ENCODE measurements around the gene CACNA1B.

The CACNA1B gene

DNA sequence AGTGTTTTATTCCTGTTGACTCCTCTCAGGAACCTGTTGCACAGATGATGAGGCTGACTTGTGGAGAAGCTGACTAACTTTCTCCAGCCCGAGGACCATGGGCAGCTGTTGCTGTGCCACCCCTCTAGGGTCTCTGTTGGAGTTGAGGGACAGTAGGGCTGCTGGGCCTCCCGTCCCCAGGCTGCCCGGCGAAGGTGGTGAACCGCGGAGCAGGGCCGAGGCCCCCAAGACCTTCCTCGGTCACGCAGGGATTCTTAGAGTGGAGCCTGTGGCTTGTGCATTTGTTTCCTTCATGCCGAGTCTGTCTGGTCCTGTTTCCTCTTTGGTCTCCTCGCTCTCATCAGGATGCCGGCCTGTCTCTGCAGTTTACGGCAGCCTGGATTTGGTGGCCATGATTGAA lies 40.2 kb downstream of the CACNA1B start:
- H3K27me3 ChIP-seq (ENCODE audit: insufficient read depth, low read length, poor library complexity): no peaks in the 10 kb centered on the region
- H3K27ac ChIP-seq (ENCODE audit: low read length): no peak overlapping the region
- no peaks in the 10 kb centered on the region for H3K79me2 ChIP-seq (ENCODE audit: insufficient read depth, low read length)
- no peaks in the 10 kb centered on the region for H4K20me1 ChIP-seq (ENCODE audit: insufficient read depth, low read length)
- H2AFZ ChIP-seq (ENCODE audit: low read depth, low read length): no peak overlapping the region
- no peaks in the 10 kb centered on the region for H3K9me3 ChIP-seq (ENCODE audit: insufficient read depth, low read length, severe bottlenecking)
- H3K4me2 ChIP-seq (ENCODE audit: insufficient read depth, low read length): no peak overlapping the region
- H3K4me1 ChIP-seq (ENCODE audit: insufficient read depth, low read length): no peaks in the 10 kb centered on the region
- no peak for ATAC-seq (ENCODE audit: insufficient read depth, low read depth)
- no peak overlapping the region for H3K9ac ChIP-seq (ENCODE audit: low read depth, low read length)
- H3K36me3 ChIP-seq (ENCODE audit: insufficient read depth, low read length): no peaks in the 10 kb centered on the region
- TF ChIP-seq EZH2 (IDR thresholded peaks at IDR 0.05; ENCODE audit: borderline replicate concordance, low read depth, low read length, severe bottlenecking): no peak
- TF ChIP-seq, protein P1, sequence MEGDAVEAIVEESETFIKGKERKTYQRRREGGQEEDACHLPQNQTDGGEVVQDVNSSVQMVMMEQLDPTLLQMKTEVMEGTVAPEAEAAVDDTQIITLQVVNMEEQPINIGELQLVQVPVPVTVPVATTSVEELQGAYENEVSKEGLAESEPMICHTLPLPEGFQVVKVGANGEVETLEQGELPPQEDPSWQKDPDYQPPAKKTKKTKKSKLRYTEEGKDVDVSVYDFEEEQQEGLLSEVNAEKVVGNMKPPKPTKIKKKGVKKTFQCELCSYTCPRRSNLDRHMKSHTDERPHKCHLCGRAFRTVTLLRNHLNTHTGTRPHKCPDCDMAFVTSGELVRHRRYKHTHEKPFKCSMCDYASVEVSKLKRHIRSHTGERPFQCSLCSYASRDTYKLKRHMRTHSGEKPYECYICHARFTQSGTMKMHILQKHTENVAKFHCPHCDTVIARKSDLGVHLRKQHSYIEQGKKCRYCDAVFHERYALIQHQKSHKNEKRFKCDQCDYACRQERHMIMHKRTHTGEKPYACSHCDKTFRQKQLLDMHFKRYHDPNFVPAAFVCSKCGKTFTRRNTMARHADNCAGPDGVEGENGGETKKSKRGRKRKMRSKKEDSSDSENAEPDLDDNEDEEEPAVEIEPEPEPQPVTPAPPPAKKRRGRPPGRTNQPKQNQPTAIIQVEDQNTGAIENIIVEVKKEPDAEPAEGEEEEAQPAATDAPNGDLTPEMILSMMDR (IDR thresholded peaks at IDR 0.05; ENCODE audit: borderline replicate concordance, extremely low read depth, low read length, poor library complexity, severe bottlenecking): no peak
- DNase-seq: no peak
- no peak overlapping the region for H3K4me3 ChIP-seq (ENCODE audit: low read depth in 1 of 2, low read length in 2 of 2)

DNA sequence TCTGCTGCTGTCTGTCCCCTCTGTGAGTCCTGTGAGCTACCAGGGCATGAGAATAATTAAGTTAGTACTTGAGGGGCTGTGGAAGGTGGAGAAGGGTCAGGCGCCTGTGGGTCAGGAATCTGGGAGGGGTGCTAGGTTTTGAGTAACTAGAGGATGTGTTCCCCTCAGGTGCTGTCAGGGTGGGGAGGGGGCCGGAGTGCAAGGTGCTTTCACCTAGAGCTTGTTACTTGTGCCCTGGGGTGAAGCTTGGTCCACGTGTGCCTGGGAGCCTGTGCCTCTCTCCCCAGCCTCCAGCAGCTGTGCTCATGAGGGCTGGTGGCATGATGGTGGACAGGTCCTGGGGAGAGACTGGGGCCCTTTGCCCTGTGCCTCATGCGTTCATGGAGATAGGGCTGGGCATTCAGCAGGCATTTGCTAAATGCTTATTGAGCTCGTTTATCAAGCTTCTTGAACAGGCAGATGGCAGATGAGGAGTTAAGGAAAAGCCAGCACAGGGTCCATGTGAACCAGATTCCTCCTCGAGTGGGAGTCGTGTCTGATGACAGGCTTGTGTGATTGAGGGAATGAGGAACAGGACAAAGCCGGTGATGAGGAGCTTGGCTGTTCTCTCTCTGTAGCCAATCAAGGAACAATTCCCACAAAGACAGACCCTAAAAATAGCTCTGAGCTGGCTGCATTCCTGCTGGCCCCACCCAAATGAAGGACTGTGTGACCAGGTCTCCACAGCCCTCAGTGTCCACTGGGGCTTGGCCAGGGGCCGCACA lies 40.9 kb downstream of the CACNA1B start:
- DNase-seq (no peak), ATAC-seq (ENCODE audit: insufficient read depth, low read depth) (no peak)
- Histone ChIP-seq H3K36me3 (ENCODE audit: insufficient read depth, low read length) (no peaks in the 10 kb centered on the region), H3K4me3 (ENCODE audit: low read depth in 1 of 2, low read length in 2 of 2) (no peak overlapping the region), H2AFZ (ENCODE audit: low read depth, low read length) (no peak overlapping the region), H3K9me3 (ENCODE audit: insufficient read depth, low read length, severe bottlenecking) (no peaks in the 10 kb centered on the region), H4K20me1 (ENCODE audit: insufficient read depth, low read length) (no peaks in the 10 kb centered on the region), H3K9ac (ENCODE audit: low read depth, low read length) (no peak overlapping the region), H3K4me2 (ENCODE audit: insufficient read depth, low read length) (no peak overlapping the region), H3K27me3 (ENCODE audit: insufficient read depth, low read length, poor library complexity) (no peaks in the 10 kb centered on the region), H3K27ac (ENCODE audit: low read length) (no peak overlapping the region), H3K4me1 (ENCODE audit: insufficient read depth, low read length) (no peaks in the 10 kb centered on the region), H3K79me2 (ENCODE audit: insufficient read depth, low read length) (no peaks in the 10 kb centered on the region)
- TF ChIP-seq, protein P1 (IDR thresholded peaks at IDR 0.05; ENCODE audit: borderline replicate concordance, extremely low read depth, low read length, poor library complexity, severe bottlenecking): no peak
- TF ChIP-seq EZH2 (IDR thresholded peaks at IDR 0.05; ENCODE audit: borderline replicate concordance, low read depth, low read length, severe bottlenecking): no peak

DNA sequence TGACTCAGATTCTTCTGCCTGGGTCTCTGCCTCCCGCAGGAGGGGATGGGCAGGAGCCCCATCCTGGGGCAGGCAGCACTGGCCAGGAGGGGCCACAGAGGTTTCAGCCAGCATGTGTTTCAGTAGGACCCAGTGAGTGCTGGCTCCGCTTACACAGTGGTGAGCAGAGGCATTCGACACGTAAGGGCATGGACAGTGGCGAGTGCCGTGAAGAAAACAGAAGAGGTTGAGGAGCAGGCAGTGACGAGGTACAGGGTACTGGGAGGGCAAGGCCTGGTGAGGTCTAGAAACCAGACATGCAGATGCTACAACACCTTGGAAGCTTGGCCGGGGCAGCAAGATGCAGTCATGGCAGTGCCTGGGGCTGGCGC lies 41.5 kb downstream of the CACNA1B start:
- DNase-seq (no peak), ATAC-seq (ENCODE audit: insufficient read depth, low read depth) (no peak)
- no peaks in the 10 kb centered on the region for H3K9me3 ChIP-seq (ENCODE audit: insufficient read depth, low read length, severe bottlenecking)
- no peaks in the 10 kb centered on the region for H3K36me3 ChIP-seq (ENCODE audit: insufficient read depth, low read length)
- no peaks in the 10 kb centered on the region for H3K4me1 ChIP-seq (ENCODE audit: insufficient read depth, low read length)
- H3K4me2 ChIP-seq (ENCODE audit: insufficient read depth, low read length): no peak overlapping the region
- no peaks in the 10 kb centered on the region for H3K27me3 ChIP-seq (ENCODE audit: insufficient read depth, low read length, poor library complexity)
- no peak overlapping the region for H3K9ac ChIP-seq (ENCODE audit: low read depth, low read length)
- no peaks in the 10 kb centered on the region for H3K79me2 ChIP-seq (ENCODE audit: insufficient read depth, low read length)
- no peak overlapping the region for H2AFZ ChIP-seq (ENCODE audit: low read depth, low read length)
- no peaks in the 10 kb centered on the region for H4K20me1 ChIP-seq (ENCODE audit: insufficient read depth, low read length)
- TF ChIP-seq, protein P1 (IDR thresholded peaks at IDR 0.05; ENCODE audit: borderline replicate concordance, extremely low read depth, low read length, poor library complexity, severe bottlenecking): no peak
- no peak for TF ChIP-seq EZH2 (IDR thresholded peaks at IDR 0.05; ENCODE audit: borderline replicate concordance, low read depth, low read length, severe bottlenecking)
- H3K27ac ChIP-seq (ENCODE audit: low read length): no peak overlapping the region
- no peak overlapping the region for H3K4me3 ChIP-seq (ENCODE audit: low read depth in 1 of 2, low read length in 2 of 2)
